HFFc6 (cell line): ENCODE data around the gene LRP3. TPM values are rescaled to one million over a fixed set of nuclear protein-coding genes. Genes with fewer than 3 reads are reported as not detected.

Experiments
- DNase-seq: peaks from one replicate; pipeline ENCODE4 v3.0.0-alpha.2; 2018
- H3K27ac Mint-ChIP-seq: 2 replicates; pipeline ENCODE4 v1.8.0; 2020; ENCODE audit warnings: mild to moderate bottlenecking, mixed read lengths
- H3K27me3 Mint-ChIP-seq: 2 replicates; pipeline ENCODE4 v1.8.0; 2021; ENCODE audit warnings: mild to moderate bottlenecking, moderate library complexity, mixed read lengths; ENCODE audit not compliant: insufficient read depth
- H3K36me3 Mint-ChIP-seq: 2 replicates; pipeline ENCODE4 v1.8.0; 2021; ENCODE audit warnings: low read depth, mixed read lengths
- H3K4me1 Mint-ChIP-seq: 2 replicates; pipeline ENCODE4 v1.8.0; 2020; ENCODE audit warnings: low read depth, mixed read lengths
- H3K4me3 Mint-ChIP-seq: 2 replicates; pipeline ENCODE4 v1.8.0; 2020; ENCODE audit warnings: mild to moderate bottlenecking, moderate library complexity, mixed read lengths
- H3K9me3 Mint-ChIP-seq: 2 replicates; pipeline ENCODE4 v1.8.0; 2020; ENCODE audit warnings: mild to moderate bottlenecking, mixed read lengths
- total RNA-seq, 6 experiments: library from RNA; stranded (reverse); fragmentation: NEBNext Ultra II Directional; extraction: Animal tissue kit (Norgen Biotek cat#: 25700); gene quantifications; 2 replicates in 1 of 6; 3 replicates in 5 of 6; pipeline ENCODE4 v1.2.3, GENCODE V29; 2021
- TF ChIP-seq, protein P1 (sequence below): fragments of 200-600 bp; sonication (generic); IDR thresholded peaks from 2 replicates; pipeline ENCODE4 v1.5.0; 2021; ENCODE audit warnings: antibody characterized with exemption, mild to moderate bottlenecking

Gene LRP3
- total RNA-seq, 6 experiments from 2014 or later: 1.9 to 17.7 (median 2.4) TPM

DNA sequence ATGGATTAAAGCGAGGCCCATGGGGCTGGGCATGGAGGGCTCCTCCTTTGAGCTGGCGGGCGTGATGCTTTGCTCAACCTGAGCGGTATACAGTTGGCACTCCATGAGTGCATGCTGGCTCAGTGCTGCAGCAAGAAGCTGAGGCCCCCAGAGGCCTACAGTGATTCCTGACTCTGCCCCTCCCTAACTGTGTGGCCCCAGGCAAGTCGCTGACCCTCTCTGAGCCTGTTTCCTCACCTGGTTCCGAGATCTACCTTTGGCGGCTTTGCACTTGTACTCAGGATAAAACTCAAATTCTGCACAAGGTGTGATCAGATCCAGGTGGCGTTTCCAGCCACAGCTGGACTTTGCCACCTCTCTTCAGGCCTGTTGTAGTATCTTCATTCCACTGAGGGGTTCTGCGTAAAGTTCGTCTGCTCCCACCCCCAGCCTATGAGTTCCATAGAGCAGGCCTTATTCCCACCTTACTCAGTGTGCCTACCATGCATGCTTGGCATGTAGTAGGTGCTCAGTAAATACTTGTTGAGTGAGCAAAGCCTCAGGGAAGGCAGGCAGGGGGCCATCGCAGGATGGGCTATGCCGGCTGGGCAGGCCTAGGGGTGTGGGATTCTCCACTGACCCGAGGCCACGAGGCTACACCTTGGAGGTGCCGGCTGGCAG is 7.9 kb downstream of the LRP3 start:
- Mint-ChIP-seq H3K4me1 (no peaks in the 10 kb centered on the region), H3K9me3 (no peaks in the 10 kb centered on the region), H3K36me3 (no peaks in the 10 kb centered on the region), H3K4me3 (no peak overlapping the region), H3K27ac (no peak overlapping the region), H3K27me3 (peaks cover 5% of the 10 kb centered on the region; the same call in 1 of the 2 replicates)
- TF ChIP-seq, protein P1, sequence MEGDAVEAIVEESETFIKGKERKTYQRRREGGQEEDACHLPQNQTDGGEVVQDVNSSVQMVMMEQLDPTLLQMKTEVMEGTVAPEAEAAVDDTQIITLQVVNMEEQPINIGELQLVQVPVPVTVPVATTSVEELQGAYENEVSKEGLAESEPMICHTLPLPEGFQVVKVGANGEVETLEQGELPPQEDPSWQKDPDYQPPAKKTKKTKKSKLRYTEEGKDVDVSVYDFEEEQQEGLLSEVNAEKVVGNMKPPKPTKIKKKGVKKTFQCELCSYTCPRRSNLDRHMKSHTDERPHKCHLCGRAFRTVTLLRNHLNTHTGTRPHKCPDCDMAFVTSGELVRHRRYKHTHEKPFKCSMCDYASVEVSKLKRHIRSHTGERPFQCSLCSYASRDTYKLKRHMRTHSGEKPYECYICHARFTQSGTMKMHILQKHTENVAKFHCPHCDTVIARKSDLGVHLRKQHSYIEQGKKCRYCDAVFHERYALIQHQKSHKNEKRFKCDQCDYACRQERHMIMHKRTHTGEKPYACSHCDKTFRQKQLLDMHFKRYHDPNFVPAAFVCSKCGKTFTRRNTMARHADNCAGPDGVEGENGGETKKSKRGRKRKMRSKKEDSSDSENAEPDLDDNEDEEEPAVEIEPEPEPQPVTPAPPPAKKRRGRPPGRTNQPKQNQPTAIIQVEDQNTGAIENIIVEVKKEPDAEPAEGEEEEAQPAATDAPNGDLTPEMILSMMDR: no peak
- DNase-seq: no peak

DNA sequence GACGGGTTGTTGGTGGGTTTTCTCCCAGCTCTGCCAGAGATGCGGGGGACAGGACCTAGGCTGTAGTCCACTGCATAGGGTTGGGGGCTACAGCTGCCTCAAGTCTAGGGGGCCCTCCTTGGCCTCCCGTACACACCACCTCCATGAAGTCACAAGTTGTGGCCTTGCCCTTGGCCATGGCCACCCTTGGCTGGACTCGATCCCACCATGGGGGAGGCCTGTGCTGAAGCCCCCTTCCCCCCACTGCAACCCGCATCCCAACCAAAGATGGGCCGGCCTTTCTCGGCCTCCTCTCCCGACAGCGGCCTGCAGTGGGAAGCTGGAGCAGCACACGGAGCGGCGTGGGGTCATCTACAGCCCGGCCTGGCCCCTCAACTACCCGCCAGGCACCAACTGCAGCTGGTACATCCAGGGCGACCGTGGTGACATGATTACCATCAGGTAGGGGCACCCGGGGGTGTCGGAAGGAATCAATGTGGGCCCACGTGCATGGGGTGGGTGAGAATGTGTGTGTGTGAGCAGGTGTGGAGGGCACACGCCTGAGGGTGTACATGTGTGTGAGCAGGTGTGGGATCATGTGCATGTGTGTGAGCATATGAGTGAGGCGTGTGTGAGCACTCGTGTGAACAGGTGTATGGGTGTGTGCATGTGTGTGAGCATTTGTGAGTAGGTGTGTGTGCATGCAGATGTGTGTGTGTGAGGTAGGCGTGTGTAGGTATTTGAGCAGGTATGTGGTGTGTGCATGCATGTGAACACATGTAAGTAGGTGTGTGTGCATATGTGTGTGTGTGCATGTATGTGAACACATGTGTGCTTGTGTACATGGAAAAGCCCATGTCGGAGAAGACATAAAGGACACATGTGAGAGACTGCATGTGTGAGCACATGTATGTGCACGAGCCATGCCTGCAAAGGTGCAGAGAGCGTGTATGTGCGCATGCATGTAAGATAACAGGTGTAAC is 8.7 kb downstream of the LRP3 start:
- peaks cover 5% of the 10 kb centered on the region; the same call in 1 of the 2 replicates for H3K27me3 Mint-ChIP-seq
- no peaks in the 10 kb centered on the region for H3K4me1 Mint-ChIP-seq
- DNase-seq: no peak
- TF ChIP-seq, protein P1: no peak
- no peaks in the 10 kb centered on the region for H3K9me3 Mint-ChIP-seq
- H3K36me3 Mint-ChIP-seq: no peaks in the 10 kb centered on the region
- no peak overlapping the region for H3K27ac Mint-ChIP-seq
- no peak overlapping the region for H3K4me3 Mint-ChIP-seq

DNA sequence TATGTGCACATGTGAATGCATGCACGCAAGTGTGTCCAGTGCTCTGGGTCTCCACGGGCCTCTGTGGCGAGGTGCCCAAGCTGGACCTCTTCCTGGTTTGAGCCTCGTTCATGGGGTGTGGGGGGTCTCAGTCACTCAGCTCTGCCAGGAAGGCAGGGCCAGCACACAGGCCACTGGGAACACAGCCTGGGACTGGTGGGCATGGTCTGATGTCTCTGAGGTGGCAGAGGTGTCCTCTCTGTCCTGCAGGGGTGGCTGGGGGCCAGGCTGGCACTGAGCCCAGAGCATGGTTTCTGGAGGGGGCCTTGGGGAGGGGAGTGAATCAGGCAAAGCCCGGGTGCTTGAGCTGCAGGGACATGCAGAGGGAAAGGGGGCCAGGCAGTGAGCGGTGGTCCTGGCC is 9.4 kb downstream of the LRP3 start:
- TF ChIP-seq, protein P1: no peak
- Mint-ChIP-seq H3K27ac (no peak overlapping the region), H3K36me3 (no peaks in the 10 kb centered on the region), H3K27me3 (peaks cover 7% of the 10 kb centered on the region; the same call in 1 of the 2 replicates), H3K4me1 (no peaks in the 10 kb centered on the region), H3K4me3 (no peak overlapping the region), H3K9me3 (no peaks in the 10 kb centered on the region)
- DNase-seq: no peak

DNA sequence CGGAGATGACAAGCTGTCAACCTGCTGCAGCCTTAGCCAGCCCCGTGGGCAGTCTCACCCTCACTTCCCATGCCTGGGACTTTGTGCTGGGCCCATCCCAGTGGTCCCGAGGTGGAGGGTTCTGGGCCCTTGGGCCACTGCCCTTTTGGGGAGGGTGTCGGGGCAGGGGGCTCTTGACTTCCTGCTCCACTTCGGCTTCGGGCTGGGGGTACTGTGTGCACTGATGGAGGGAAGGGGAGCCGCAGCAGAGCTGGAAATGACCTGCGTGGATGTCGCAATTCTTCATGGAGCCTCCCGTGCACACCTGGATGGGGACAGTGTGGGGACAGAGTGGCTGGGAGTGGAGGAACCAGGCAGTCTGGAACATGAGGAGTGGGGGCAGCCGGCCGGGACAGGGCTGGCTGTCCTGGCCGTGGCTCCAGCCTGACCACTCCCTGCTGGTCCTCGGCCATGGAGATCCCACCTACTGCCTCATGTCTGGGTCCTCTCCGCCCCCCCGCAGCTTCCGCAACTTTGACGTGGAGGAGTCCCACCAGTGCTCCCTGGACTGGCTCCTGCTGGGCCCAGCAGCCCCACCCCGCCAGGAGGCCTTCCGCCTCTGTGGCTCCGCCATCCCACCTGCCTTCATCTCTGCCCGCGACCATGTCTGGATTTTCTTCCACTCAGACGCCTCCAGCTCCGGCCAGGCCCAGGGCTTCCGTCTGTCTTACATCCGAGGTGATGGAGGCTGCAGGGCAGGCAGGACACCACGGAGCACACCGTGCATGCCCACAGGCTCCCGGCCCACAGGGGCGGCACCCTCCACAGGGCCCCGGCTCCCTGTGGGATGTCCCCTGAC is 10.2 kb downstream of the LRP3 start:
- no peaks in the 10 kb centered on the region for H3K4me1 Mint-ChIP-seq
- H3K36me3 Mint-ChIP-seq: no peaks in the 10 kb centered on the region
- DNase-seq: no peak
- no peaks in the 10 kb centered on the region for H3K9me3 Mint-ChIP-seq
- peaks cover 6% of the 10 kb centered on the region; the same call in 1 of the 2 replicates for H3K27me3 Mint-ChIP-seq
- no peak overlapping the region for H3K27ac Mint-ChIP-seq
- TF ChIP-seq, protein P1: no peak
- H3K4me3 Mint-ChIP-seq: no peak overlapping the region

DNA sequence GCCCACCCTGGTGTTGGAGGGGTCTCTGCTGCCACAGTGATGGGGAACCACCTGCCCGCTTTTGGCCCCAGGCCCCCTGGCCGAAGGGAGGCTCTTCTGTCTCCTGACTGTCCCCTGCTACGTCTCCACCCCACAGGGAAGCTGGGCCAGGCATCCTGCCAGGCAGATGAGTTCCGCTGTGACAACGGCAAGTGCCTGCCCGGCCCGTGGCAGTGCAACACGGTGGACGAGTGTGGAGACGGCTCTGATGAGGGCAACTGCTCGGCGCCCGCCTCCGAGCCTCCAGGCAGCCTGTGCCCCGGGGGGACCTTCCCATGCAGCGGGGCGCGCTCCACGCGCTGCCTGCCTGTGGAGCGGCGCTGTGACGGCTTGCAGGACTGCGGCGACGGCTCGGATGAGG is 11.0 kb downstream of the LRP3 start:
- Mint-ChIP-seq H3K4me1 (no peaks in the 10 kb centered on the region), H3K4me3 (no peak overlapping the region), H3K36me3 (no peaks in the 10 kb centered on the region), H3K27me3 (peaks cover 6% of the 10 kb centered on the region; the same call in 1 of the 2 replicates), H3K9me3 (no peaks in the 10 kb centered on the region), H3K27ac (no peak overlapping the region)
- DNase-seq: no peak
- TF ChIP-seq, protein P1: no peak
